ENCODE results near the gene FEN1.

The FEN1 gene

DNA sequence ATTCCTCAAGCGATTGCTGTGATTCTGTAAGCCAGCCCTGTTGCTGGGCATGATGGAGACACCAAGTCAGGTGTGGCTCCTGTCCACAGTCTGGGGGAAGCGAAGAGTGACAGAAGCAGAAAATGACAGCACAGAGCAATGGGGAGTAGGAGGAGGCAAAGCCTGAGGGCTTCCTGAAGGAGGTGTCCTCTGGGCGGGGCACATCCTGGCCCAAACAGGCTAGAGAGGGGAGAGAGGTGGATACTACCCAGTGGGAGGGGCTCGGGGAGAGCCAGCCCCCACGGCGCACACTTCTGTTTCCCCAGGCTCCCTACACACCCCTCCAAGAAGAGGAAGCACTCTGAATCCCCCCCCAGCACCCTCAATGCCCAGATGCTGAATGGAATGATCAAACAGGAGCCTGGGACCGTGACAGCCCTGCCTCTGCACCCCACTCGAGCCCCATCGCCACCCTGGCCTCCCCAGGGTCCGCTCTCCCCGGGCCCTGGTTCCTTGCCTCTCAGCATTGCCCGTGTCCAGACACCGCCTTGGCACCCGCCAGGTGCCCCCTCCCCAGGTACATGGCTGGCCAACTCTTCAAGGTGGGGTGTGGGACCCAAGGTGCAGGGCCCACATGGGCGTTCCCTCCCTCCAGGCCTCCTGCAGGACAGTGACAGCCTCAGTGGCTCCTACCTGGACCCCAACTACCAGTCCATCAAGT is 21.4 kb upstream of the FEN1 start:
- no peak overlapping the region for H3K4me3 ChIP-seq (ENCODE audit: low read depth in 1 of 2, low read length in 2 of 2)
- H3K9me3 ChIP-seq (ENCODE audit: low read length): no peaks in the 10 kb centered on the region
- H3K4me1 ChIP-seq (ENCODE audit: insufficient read depth, low read length): no peaks in the 10 kb centered on the region
- no peaks in the 10 kb centered on the region for H3K36me3 ChIP-seq (ENCODE audit: insufficient read depth, low read length)
- H3K9ac ChIP-seq (ENCODE audit: low read length): no peak overlapping the region
- H3K27ac ChIP-seq (ENCODE audit: low read depth, low read length): no peak overlapping the region
- peaks cover 0 to 3% of the 10 kb centered on the region in 2 donors for H3K27me3 ChIP-seq (ENCODE audit: control insufficient read depth in 1 of 2, insufficient read depth in 2 of 2, low read length in 2 of 2)

DNA sequence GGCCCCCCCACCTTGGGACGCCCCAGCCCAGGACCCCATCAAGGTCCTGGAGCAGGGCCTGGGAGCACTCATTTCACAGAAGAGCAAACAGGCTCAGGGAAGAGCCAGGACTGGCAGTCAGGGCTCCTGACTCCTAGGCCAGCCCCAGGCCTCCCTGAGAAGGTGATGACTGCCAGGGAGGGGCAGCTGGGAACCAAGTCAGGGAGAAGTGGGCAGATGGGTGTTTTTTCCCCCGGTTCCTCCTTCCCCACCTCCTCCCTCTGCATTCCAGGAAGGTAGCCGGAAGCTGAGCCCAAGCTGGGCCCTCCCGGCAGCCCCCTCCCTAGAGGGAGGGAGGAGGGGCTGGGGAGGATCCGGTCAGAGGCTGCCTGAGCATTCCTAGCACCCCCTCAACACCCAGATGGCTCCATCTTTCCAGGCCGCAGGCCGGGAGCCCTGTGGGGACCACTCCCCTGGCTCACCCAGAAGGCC is 20.7 kb upstream of the FEN1 start:
- Histone ChIP-seq H3K27me3 (ENCODE audit: control insufficient read depth in 1 of 2, insufficient read depth in 2 of 2, low read length in 2 of 2) (peaks cover 0 to 3% of the 10 kb centered on the region in 2 donors), H3K9me3 (ENCODE audit: low read length) (no peaks in the 10 kb centered on the region), H3K4me1 (ENCODE audit: insufficient read depth, low read length) (no peaks in the 10 kb centered on the region), H3K9ac (ENCODE audit: low read length) (no peak overlapping the region), H3K4me3 (ENCODE audit: low read depth in 1 of 2, low read length in 2 of 2) (no peak overlapping the region), H3K27ac (ENCODE audit: low read depth, low read length) (no peak overlapping the region), H3K36me3 (ENCODE audit: insufficient read depth, low read length) (no peaks in the 10 kb centered on the region)

DNA sequence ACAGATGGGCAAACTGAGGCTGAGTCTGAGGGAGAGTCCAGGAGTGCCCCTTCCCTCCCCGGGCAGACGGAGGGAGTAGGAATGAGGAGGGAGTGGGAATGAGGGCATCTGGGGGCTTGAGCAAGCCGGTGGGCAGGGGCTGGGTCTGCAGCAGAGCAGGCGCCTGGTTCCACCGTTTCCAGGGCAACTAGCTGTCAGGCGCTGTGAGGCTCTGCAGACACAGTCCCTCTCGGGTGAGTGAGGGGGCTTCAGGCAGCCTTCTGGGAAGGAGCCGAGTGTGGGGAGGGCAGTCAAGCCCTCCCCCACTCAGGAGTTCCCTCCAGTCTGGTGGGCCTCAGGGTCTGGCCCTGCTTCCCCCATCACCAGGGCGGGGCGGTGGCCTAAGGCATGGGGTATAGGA is 19.4 kb upstream of the FEN1 start:
- Histone ChIP-seq H3K27ac (ENCODE audit: low read depth, low read length) (no peak overlapping the region), H3K4me3 (ENCODE audit: low read depth in 1 of 2, low read length in 2 of 2) (no peak overlapping the region), H3K9ac (ENCODE audit: low read length) (no peak overlapping the region), H3K36me3 (ENCODE audit: insufficient read depth, low read length) (no peaks in the 10 kb centered on the region), H3K27me3 (ENCODE audit: control insufficient read depth in 1 of 2, insufficient read depth in 2 of 2, low read length in 2 of 2) (peaks cover 0 to 3% of the 10 kb centered on the region in 2 donors), H3K9me3 (ENCODE audit: low read length) (no peaks in the 10 kb centered on the region), H3K4me1 (ENCODE audit: insufficient read depth, low read length) (no peaks in the 10 kb centered on the region)

DNA sequence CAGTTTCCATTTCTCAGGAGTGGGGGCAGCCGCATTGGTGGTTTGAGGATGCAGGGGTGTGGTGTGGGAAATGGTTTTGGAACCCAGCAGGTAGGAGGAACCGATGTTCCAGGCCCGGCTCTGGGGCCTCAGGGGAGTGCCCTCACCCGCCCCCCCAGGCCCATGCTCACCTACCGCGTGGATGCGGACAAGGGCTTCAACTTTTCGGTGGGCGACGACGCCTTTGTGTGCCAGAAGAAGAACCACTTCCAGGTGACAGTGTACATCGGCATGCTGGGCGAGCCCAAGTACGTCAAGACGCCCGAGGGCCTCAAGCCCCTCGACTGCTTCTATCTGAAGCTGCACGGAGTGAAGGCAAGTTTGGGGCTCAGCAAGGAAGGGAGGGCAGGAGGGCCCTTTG is 18.9 kb upstream of the FEN1 start:
- H3K36me3 ChIP-seq (ENCODE audit: insufficient read depth, low read length): no peaks in the 10 kb centered on the region
- no peak overlapping the region for H3K27ac ChIP-seq (ENCODE audit: low read depth, low read length)
- H3K4me1 ChIP-seq (ENCODE audit: insufficient read depth, low read length): no peaks in the 10 kb centered on the region
- H3K27me3 ChIP-seq (ENCODE audit: control insufficient read depth in 1 of 2, insufficient read depth in 2 of 2, low read length in 2 of 2): peaks cover 0 to 3% of the 10 kb centered on the region in 2 donors
- H3K4me3 ChIP-seq (ENCODE audit: low read depth in 1 of 2, low read length in 2 of 2): no peak overlapping the region
- no peaks in the 10 kb centered on the region for H3K9me3 ChIP-seq (ENCODE audit: low read length)
- no peak overlapping the region for H3K9ac ChIP-seq (ENCODE audit: low read length)

DNA sequence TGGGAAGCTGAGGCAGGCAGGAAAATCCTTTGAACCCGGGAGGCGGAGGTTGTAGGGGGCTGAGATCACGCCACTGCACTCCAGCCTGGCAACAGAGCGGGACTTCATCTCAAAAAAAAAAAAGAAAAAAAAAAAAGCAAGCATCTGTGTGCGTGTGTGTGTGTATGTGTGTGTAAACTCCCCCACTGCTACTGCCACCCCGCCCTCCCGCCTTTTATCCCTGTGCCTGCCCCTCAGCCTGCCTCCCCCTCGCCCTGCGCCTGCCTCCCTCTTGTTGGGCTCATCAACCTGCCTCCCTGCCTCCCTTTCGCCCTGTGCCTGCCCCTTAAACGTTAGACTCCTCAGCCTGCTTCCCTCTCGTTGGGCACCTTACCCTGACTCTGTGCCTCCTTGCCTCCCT is 18.3 kb upstream of the FEN1 start:
- no peak overlapping the region for H3K9ac ChIP-seq (ENCODE audit: low read length)
- H3K27me3 ChIP-seq (ENCODE audit: control insufficient read depth in 1 of 2, insufficient read depth in 2 of 2, low read length in 2 of 2): peaks cover 0 to 3% of the 10 kb centered on the region in 2 donors
- H3K27ac ChIP-seq (ENCODE audit: low read depth, low read length): no peak overlapping the region
- H3K4me3 ChIP-seq (ENCODE audit: low read depth in 1 of 2, low read length in 2 of 2): no peak overlapping the region
- H3K4me1 ChIP-seq (ENCODE audit: insufficient read depth, low read length): no peaks in the 10 kb centered on the region
- no peaks in the 10 kb centered on the region for H3K36me3 ChIP-seq (ENCODE audit: insufficient read depth, low read length)
- no peaks in the 10 kb centered on the region for H3K9me3 ChIP-seq (ENCODE audit: low read length)

DNA sequence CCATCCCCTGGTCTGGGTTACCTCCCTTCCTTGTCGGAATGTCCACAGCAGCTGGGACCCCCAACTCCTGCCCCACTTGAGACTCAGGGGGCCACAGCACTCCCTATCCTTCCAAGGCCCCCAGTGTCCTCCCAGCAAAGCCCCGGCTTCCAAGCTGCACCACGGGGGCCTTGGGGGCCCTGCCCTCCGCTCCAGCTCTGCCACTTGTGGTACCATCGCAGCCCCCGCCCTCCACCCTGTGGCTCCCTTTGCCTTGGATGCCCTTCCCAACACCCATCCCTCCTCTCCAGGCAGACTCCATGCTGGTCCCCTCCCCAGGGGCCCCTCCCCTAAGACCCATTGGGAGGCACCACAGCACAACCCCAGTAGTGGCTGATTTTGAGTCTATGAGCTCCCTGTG is 17.6 kb upstream of the FEN1 start:
- Histone ChIP-seq H3K27ac (ENCODE audit: low read depth, low read length) (no peak overlapping the region), H3K36me3 (ENCODE audit: insufficient read depth, low read length) (no peaks in the 10 kb centered on the region), H3K4me1 (ENCODE audit: insufficient read depth, low read length) (no peaks in the 10 kb centered on the region), H3K9ac (ENCODE audit: low read length) (no peak overlapping the region), H3K9me3 (ENCODE audit: low read length) (no peaks in the 10 kb centered on the region), H3K4me3 (ENCODE audit: low read depth in 1 of 2, low read length in 2 of 2) (no peak overlapping the region), H3K27me3 (ENCODE audit: control insufficient read depth in 1 of 2, insufficient read depth in 2 of 2, low read length in 2 of 2) (no peaks in the 10 kb centered on the region)

DNA sequence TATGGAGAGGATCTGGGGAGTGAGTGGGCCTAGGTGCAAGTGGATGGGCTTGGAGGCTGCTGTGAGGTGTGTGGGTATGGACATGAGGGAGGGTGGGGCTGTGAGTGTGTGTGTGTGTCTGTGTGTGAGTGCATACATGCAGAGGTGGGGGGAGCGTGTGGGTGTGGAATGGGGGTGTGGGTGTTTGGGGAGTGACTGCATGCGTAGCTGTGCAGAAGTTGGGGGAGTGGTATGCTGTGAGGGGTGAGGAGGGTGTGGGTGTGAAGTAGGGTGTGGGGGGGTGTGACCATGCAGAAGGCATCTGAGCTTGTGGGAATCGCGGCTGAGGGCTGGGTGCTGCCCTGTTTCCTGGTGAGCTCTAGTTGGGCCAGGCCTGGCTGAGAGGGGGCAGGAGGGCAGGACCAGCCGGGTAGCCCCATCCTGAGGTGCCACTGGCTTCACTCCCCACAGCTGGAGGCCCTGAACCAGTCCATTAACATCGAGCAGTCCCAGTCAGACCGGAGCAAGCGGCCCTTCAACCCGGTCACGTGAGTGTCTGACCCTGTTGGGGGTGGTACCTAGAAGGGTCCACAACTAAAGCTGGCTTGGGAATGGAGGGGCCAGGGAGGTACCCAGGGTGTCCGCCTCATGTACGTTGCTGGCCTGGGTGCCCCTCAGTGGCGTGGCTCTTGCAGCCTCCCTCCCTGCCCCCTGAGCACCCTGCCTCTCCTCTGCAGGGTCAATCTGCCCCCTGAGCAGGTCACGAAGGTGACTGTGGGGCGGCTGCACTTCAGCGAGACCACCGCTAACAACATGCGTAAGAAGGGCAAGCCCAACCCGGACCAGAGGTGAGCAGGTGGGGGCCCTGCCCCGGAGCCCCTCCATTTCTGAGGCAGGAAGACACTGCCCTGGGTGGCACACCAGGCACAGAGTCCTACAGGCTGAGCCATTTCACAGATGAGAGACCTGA is 16.8 kb upstream of the FEN1 start:
- H3K9me3 ChIP-seq (ENCODE audit: low read length): no peaks in the 10 kb centered on the region
- no peaks in the 10 kb centered on the region for H3K27me3 ChIP-seq (ENCODE audit: control insufficient read depth in 1 of 2, insufficient read depth in 2 of 2, low read length in 2 of 2)
- H3K4me3 ChIP-seq (ENCODE audit: low read depth in 1 of 2, low read length in 2 of 2): no peak overlapping the region
- no peak overlapping the region for H3K27ac ChIP-seq (ENCODE audit: low read depth, low read length)
- no peak overlapping the region for H3K9ac ChIP-seq (ENCODE audit: low read length)
- no peaks in the 10 kb centered on the region for H3K36me3 ChIP-seq (ENCODE audit: insufficient read depth, low read length)
- no peaks in the 10 kb centered on the region for H3K4me1 ChIP-seq (ENCODE audit: insufficient read depth, low read length)

DNA sequence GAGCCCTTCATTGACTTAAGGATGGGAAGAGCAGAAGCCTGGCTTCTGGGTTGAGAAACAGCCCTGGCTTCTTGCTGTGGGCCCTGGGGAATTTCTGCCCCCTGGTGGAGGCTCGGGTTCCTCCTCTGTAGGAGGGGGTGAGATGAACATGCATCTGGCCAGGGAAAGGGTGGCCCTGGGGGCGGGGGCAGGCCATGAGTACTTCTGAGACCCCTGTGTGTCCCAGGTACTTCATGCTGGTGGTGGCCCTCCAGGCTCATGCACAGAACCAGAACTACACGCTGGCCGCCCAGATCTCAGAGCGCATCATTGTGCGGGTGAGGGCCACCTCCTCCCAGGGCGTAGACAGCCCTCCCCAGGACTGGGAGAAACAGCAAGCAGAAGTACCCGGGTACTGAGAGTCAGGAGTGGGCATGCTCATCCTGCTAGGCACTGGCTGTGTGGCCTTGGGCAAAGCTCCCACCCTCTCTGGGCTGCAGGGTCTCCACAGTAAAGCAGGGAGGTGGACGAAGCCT is 16.1 kb upstream of the FEN1 start:
- Histone ChIP-seq H3K9me3 (ENCODE audit: low read length) (no peaks in the 10 kb centered on the region), H3K4me1 (ENCODE audit: insufficient read depth, low read length) (no peaks in the 10 kb centered on the region), H3K27me3 (ENCODE audit: control insufficient read depth in 1 of 2, insufficient read depth in 2 of 2, low read length in 2 of 2) (no peaks in the 10 kb centered on the region), H3K27ac (ENCODE audit: low read depth, low read length) (no peak overlapping the region), H3K9ac (ENCODE audit: low read length) (no peak overlapping the region), H3K4me3 (ENCODE audit: low read depth in 1 of 2, low read length in 2 of 2) (no peak overlapping the region), H3K36me3 (ENCODE audit: insufficient read depth, low read length) (no peaks in the 10 kb centered on the region)

DNA sequence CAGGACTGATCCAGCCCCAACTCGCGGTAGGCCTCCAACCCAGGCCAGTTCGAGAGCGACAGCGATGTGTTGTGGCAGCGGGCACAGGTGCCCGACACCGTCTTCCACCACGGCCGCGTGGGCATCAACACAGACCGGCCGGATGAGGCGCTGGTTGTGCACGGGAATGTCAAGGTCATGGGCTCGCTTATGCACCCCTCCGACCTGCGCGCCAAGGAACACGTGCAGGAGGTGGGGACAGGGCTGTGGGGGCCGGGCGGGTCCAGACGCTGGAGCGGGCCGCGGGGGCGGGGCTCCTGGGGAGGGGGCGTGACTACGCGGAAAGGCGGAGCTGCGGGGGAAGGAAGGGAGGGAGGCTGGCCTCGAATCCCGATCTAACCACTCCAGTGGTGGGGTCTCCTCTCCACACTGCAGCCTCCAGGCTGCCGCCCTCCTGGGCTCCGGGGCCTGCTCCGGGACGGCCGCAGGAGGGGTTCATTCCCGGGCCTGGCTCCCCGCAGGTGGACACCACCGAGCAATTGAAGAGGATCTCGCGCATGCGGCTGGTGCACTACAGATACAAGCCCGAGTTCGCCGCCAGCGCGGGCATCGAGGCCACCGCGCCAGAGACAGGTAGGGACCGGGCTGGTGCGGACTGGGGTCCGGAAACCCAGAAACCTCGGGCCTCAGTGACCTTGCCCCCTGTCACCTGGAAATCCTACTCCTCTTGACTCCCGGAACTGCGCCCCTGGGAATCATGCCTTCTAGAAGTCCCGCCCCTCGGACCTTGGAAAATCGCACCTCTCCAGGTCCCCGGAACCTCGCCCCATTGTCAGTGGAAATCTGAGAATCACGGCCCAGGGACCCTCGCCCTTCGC is 15.2 kb upstream of the FEN1 start:
- H3K4me3 ChIP-seq (ENCODE audit: low read depth in 1 of 2, low read length in 2 of 2): no peak overlapping the region
- no peaks in the 10 kb centered on the region for H3K4me1 ChIP-seq (ENCODE audit: insufficient read depth, low read length)
- H3K27me3 ChIP-seq (ENCODE audit: control insufficient read depth in 1 of 2, insufficient read depth in 2 of 2, low read length in 2 of 2): no peaks in the 10 kb centered on the region
- no peak overlapping the region for H3K9ac ChIP-seq (ENCODE audit: low read length)
- H3K27ac ChIP-seq (ENCODE audit: low read depth, low read length): no peak overlapping the region
- no peaks in the 10 kb centered on the region for H3K36me3 ChIP-seq (ENCODE audit: insufficient read depth, low read length)
- H3K9me3 ChIP-seq (ENCODE audit: low read length): no peaks in the 10 kb centered on the region

DNA sequence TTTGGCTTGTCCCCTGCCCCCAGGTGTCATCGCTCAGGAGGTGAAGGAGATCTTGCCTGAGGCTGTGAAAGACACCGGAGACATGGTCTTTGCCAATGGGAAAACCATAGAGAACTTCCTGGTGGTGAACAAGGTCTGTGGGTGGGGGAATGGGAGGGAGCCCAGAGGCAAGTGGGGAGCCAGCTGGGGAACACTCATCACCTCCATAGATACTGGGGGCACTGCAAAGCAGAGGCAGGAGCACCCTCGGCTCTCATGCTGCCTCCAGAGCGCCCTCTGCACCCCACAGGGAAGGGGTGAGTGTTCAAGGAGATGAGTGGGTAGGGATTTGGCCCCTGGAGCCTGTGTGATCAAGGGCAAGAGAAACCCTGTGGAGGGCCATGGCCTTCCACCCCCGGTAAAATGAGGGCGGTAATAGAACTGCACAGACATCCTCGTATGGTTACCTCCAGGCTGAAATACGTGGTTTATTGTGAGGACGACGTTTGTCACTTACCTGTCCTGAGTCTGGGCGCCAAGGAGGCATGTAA is 14.3 kb upstream of the FEN1 start:
- Histone ChIP-seq H3K36me3 (ENCODE audit: insufficient read depth, low read length) (no peaks in the 10 kb centered on the region), H3K27me3 (ENCODE audit: control insufficient read depth in 1 of 2, insufficient read depth in 2 of 2, low read length in 2 of 2) (no peaks in the 10 kb centered on the region), H3K9ac (ENCODE audit: low read length) (no peak overlapping the region), H3K4me1 (ENCODE audit: insufficient read depth, low read length) (no peaks in the 10 kb centered on the region), H3K27ac (ENCODE audit: low read depth, low read length) (no peak overlapping the region), H3K9me3 (ENCODE audit: low read length) (no peaks in the 10 kb centered on the region), H3K4me3 (ENCODE audit: low read depth in 1 of 2, low read length in 2 of 2) (no peak overlapping the region)

Measured in muscle layer of colon (tissue), 2 donors.